COLO668 (cell line): ENCODE results near the gene TCL1A.
"Not testable (repeated sequence)": the region's sequence is repeated elsewhere in the genome, so short reads cannot be mapped to it uniquely, and the experiment has no call there.

Experiments used
- DNase-seq: peaks from one replicate; lab custom pipeline; 2025; ENCODE audit not compliant: unreplicated experiment; lab: John Stamatoyannopoulos, UW

The TCL1A gene, protein sequence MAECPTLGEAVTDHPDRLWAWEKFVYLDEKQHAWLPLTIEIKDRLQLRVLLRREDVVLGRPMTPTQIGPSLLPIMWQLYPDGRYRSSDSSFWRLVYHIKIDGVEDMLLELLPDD

DNA sequence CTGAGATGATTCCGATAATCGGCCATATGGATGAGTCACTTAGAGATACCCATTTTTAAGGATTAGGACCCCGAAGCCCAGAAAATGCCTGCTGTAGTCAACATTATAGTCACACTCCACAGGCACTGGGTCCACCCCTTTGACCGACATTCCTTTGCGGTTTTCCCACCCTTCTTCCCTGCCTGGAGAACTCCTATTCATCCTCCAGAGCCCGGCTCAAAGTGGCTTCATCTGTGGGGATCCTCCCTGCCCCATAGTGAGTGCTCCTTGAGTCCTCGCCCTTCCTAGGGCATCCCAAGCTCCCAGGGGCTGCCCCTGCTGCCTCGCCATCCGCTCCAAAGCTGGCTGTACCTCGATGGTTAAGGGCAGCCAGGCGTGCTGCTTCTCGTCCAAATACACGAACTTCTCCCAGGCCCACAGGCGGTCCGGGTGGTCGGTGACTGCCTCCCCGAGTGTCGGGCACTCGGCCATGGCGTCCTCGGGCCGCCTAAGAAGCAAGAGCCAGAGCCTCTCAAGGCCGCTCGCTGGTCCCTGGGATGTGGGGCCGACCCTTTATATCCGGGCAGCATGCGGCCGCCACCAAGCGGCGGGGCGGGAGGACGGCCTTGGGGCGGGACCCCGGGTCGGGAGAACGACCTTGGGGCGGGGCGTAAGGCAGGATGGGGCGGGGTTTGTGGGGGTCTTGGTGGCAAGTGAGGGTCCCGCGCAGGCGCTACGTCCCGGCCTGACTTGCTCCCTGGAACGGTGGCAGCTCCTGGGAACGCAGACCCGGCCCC is at the start of gene TCL1A:
Gene TCL1A, minus strand, starts transcription at position 530 of the 776 bp plus-strand sequence. Its CDS starts 59 bp downstream, at position 471.
- no peak for DNase-seq

DNA sequence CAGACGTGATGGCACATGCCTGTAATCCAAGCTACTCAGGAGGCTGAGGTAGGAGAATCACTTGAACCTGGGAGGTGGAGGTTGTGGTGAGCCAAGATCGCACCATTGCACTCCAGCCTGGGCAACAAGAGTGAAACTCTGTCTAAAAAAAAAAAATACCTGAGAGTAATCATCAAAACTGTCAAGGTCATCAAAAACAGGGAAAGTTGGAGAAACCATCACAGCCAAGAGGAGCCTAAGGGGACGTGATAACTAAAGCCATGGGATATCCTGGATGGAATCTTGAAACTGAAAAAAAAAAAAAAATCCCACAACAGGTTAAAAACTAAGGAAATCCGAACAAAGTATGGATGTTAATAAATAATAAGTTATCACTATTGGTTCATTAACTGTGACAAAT is 49.1 kb upstream of the TCL1A start:
- DNase-seq, result not testable (repeated sequence)

DNA sequence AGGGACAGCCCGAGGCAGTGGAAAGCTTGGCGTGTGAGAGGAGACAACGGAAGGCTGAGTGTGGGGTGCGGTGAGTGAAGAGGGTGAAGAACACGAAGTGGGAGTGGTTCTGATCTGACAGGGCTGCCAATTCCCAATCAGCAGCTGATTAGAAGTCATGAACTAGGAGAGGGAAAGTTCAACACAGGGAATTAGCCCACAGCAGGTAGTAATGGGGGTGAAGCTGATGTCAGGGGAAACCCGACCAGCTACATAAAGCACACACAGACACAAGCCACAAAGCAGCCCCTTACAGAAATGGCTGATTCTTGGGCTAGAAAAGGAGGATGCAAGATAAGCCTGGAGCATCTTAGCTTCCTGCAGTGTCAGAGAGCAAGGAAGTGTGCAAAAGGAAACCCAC is 47.5 kb upstream of the TCL1A start:
- DNase-seq, result no peak

DNA sequence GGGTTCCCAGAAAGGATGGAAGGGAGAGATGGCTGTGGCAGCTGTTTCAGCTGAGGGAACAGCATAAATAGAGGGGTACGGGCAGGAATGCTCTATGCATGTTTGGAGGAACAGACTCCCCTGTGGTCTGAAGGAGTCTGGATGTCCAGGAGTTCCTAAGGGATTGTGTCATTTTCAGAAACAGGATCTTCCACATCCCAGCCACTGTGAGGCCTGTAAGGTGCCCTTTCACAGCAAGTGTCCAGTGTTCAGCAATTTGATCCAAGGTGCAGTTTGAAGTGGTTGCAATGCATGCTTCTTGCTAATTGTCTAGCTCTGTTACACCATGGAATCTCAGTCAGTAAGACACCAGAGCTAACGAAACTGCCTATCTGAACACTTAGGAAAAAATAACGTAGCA is 46.7 kb upstream of the TCL1A start:
- DNase-seq, result no peak

DNA sequence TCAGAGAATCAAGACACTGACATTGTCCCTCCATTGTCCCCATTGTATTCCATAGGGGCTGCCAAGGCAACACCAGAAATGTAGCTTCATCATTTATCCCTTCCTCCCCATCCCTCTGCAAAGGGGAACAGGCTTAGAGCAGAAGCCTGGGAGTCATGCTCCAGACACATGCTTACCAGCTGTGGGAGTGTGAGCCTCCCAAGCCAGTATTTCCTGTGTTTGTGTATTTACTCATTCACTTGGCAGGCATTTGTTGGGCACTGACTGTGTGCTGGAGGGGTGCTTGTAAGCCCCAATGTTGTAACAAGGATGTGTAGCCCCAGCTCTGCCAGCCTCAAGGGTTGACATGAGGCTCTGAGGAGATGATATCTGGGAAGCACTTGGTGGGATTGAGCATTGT is 46.0 kb upstream of the TCL1A start:
- DNase-seq, result no peak

DNA sequence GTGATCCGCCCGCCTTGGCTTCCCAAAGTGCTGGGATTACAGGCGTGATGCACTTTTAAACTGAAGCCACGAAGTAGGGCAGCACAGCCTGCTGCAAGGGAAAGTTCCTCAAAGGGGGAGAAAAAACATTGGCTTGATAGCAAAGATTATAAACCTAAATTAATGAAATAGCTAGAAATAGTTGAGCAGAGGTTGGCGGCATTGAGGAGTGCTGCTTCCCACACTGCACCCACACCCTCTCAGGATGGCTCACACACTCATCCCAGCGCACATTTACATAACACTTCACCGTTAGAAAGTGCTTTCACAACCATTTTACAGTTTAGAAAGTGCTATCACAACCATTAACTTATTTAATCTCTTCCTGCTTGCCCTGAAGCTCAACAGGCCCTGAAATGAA is 44.4 kb upstream of the TCL1A start:
- no peak for DNase-seq

DNA sequence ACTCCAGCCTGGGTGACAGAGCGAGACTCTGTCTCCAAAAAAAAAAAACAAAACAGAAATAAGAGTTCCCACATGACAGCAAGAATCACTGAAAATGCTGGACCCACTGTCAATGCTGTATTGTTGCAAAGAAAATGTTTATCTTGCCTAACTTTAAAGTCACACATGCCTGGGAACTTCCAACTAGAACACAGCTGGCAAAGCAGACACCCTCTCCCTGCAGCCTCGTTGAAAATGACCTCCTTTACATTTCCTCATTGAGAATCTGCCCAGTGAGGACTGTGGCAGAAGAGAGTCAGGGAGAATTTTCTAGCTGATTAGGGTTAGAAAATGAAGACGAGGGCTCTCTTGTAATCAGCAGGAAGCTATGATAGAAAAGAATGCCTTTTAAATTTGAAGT is 42.8 kb upstream of the TCL1A start:
- no peak for DNase-seq

DNA sequence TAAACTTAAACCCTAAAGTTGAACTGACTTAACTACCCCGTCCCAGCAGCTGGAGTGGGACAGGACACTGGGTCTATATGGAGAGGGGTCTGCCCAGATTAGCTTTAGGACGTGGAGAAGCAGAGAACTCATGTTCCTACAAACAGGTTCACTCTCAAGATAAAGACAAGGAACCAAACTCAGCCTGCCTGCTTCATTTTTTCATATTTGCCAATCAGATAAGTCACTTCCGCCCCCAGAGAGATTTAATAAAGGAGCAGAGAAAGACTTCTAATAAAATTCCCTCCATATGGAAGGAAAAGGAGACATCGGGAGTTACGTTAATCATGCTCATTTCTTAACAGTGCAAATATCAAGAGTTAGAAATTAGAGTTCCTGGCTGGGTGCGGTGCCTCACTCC is 42.2 kb upstream of the TCL1A start:
- no peak for DNase-seq

DNA sequence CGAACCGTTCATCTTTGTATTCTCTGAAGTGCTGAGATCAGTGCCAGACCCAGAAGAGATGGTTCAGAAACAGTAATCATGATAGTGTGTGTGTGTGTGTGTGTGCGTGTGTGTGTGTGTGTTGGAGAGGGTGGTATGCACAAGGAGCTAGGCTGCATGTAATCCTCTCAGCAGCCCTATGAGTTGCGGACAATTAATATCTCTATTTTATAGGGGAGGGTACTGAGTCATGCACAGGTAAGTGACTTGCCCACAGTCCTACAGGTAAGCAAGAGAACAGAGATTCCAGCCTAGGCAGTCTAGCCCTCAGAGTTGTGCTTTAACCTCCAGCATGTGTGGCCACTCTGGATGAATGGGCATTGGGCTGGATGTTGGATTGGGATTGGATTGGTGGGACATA is 27.9 kb upstream of the TCL1A start:
- no peak for DNase-seq

DNA sequence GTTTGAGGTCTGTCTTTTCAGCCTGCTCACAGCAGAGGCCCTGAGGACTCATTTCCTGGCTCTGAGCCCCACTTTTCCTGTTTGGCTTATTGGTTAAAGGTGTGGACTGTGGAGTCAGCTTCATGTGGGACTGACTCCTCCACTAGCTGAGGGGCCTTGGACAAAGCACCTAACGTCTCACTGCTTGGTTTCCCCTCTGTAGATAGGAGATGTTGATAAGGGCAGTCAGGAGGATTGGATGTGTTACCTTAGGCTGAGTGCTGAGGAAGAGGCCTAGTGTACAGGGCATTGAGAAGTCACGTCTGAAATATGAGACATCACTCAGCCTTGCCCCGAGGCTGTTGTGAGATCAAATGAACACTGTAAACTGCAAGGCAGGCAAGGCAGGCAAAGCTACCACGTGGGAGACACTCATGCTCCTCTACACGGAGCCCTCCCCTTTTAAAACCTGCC is 27.1 kb upstream of the TCL1A start:
- DNase-seq, result peak; percentile 95

DNA sequence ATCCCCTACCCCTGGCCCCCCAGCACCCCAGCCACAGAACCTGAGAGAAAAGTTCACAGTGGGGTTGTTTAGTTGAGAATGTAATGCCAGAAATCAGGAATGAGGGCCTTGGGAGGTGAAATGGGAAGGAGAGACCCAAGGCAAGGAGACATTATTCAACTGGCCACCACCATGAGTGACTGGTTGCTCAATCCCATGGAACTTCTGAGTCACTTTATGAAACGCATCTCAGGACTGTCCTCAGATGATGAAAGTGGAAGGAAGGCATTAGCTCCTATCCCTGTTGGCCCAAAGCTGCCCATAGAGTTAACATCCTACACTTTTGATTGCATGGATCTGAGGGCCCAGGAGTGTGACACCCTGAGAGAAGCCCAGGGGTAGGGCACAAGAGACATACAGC is 25.4 kb upstream of the TCL1A start:
- no peak for DNase-seq

DNA sequence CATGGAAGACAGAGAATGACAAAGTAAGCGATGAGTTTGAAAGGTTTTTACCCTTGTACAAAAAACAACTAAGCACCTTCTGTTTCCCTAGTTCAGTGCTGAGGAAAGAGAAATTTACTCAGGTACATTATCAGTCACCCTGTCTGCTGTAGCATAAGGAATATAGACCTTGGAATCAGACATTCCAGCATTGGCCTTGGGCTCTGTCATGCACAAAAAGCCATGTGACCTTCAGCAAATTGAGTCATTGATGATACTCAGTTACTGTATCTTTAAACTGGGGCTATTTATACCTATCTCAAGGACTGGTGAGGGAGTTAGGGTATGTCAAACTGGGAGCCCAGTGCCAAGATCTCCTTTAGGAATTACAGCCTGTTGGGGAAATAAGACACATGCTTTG is 19.3 kb upstream of the TCL1A start:
- no peak for DNase-seq

DNA sequence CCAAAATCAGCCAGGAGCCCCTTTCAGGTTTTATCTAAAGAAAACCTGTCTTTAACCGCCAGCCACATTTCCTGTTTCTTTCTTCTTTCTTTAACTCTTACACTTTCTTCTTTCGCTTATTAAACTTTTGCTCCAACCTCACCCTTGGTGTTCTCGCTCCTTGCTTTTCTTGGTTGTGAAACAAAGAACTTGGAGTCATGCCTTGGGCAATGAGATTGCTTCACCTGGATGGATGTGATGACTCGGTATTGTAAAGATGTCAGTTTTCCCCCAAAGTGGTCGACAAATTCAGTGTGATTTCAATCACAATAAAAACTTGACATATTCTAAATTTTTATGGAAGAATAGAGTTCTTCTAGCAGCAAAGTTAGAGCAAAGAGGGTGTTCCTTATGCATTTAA is 16.2 kb upstream of the TCL1A start:
- DNase-seq, result no peak

DNA sequence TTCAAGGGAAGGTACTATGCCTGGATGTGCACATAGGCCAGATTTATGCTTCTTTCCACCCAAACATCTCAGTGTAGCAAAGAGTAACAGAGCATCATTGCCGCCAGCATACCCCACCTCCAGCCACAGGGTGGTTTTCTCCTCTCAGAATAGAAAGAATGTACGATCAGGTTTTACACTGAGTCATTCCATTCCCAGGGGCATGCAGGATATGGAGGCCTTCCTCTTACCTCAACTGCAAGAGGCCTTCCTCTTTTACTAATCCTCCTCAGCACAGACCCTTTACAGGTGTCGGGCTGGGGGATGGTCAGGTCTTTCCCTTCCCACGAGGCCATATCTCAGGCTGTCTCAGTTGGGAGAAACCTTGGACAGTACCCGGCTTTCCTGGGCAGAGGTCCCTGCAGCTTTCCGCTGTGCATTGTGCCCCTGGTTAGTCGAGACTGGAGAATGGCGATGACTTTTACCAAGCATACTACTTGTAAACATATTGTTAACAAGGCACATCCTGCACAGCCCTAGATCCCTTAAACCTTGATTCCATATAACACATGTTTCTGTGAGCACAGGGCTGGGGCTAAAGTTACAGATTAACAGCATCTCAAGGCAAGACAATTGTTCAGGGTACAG is 15.6 kb upstream of the TCL1A start:
- not testable (repeated sequence) for DNase-seq

DNA sequence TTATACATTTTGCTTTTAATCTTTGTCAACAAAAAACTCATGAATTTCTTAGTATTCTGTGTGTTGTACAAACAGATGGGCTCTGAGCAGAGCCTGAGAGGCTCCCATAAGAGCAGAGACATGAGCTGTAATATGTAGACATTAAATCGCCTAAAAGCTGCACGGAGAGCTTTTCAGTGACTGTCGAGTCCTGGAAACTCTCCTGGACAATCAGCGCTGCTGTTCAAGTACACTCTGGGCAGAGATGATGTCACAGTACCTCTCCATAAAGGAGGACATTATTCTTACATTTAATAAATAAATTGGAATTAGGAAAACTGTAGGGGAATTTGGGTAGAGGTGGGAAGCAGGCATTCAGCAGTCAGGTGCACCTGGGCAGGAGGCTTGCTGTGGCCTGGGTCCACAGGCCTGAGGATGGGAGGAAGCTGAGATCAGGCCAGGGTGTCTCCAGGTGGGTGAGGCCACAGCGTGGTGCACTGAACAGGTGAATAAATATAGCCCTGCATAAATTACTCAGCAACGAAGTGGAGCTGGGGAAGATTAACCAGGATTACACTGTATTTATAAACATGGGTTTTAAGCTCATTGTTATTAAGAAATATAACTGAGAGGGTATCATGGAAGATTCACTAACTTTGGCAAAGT is 13.3 kb upstream of the TCL1A start:
- peak; percentile 86 for DNase-seq

DNA sequence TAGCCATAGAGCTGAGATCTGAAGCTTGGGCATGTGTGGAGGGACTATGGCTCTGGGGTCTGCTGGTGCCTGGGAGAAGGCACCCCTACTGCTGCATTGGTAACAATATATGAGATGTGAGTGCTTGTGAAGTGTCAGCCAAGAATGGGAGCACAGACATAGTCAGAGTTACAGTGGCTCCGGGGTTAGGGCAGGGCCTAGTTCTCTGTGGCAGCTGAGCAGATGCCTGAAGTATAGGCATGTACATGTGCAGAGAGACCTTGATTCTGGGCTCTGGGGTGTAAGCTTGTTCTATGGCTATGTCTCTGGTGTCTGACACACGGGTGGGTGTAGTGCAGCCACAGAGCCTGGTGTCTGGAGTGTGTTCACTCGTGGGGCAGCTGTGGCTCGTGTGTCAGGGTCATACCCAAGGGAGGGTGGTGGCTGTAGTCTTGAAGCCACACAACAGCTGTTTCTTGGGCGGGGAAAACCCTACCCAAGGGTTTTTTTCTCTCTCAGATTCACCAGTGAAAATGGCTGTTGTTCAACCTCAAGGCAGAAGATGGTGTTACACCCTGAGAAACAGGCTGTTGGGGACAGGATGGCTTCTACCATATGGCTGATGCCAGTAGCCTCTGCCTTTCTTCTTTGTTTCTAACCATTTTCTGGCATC is 11.9 kb upstream of the TCL1A start:
- no peak for DNase-seq

DNA sequence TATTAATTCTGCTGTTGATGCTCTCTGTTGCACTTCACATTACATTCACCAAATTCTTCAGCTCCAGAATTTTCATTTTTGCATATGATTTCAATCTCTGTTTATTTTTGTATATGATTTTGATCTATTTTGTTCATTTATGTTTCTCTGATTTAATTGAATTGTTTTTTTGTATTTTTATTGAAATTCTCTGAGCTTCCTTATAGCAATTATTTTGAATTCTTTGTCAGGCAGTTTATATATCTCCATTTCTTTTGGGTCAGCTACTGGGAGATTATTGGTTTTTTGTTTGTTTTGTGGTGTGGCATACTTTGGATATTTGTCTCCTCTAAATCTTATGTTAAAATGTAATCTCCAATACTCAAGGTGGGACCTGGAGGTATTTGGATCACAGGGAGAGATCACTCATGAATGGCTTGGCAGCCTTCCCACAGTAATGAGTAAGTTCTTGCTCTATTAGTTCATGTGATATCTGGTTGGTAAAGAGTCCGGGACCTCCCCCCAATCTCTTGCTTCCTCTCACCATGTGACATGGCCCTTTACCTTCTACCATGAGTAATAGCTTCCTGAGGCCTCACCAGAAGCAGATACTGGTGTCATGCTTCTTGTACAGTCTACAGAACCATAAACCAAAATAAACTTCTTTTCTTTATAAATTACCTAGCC is 8.7 kb upstream of the TCL1A start:
- DNase-seq, result no peak

DNA sequence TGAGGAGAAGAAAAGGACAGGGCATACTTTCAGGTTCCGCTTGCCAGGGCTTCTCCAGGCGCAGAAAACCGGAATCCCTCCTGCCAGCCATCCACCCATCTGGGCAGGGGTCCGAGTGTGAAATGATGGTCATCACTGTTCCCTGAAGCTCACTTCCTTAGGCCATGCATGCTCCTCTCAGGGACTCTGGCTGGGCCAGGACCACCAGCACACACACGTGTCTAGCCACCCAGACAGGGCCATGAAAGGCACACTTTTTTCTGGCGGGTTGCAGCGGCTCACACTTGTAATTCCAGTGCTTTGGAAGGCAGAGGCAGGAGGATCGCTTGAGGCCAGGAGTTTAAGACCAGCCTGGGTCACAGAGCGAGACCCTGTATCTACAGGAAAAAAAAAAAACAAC is 1.5 kb downstream of the TCL1A start:
- DNase-seq, result no peak

DNA sequence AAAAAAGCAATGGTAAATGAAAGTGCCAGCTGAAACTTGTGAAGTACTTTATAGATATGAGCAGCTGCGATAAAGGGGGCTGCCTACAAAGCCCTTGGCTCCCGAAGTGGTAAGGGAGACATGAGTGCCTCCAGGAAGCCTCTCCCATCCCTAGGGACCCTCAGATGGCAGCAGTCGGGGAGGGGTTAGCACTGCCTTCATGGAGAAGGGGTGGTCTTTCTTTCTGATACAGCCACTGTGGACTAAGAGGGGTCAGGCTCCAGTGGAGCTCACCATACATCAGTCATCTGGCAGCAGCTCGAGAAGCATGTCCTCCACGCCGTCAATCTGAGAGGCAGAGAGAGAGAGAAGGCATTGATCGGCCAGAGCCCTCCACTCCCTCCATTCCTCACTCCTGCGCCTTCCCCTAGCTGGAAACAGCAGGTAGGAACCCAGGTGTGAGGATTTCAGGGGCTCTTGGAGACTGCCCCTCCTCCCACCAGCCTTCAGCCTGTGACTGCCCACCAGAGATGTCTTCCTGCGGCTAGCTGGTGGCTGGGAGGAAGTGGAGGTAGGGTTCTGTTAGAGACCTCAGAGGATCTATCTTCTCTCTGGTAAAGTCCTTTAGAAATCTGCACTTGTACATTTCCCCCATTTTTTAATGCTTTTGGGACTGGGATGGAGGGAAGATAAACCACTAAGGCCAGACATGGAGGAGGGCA is 2.3 kb downstream of the TCL1A start:
- DNase-seq, result no peak

DNA sequence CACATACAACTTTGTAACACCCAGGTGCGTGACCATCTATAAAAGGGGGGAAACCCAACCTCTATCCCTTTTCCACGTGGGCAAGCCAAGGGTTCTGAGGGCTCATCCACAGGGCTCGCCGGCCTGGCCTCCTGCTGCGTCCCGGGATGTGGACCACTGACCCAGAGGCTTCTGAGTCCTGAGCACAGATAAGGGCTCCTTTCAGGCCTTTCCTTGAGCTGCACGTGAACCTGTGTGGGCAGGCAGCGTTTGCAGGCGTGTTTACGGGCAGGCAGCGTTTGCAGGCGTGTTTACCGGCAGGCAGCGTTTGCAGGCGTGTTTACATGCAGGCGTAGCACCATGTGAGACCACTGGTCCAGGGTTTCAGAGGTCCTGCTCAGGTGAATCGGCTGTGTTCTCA is 3.8 kb downstream of the TCL1A start:
- DNase-seq, result no peak
